GM21390 (cell line): ENCODE data around the gene CGB2.
"Not testable (repeated sequence)": the region's sequence is repeated elsewhere in the genome, so short reads cannot be mapped to it uniquely, and the experiment has no call there.

Source experiments
- ATAC-seq: cut with Tn5 transposase; IDR thresholded peaks from one replicate; pipeline ENCODE4 v1.9.1; 2021; ENCODE audit not compliant: unreplicated experiment

CGB2 gene

GRCh38 chr19:49065905-49066512 is 34.3 kb downstream of the CGB2 start:
- no peak for ATAC-seq

DNA sequence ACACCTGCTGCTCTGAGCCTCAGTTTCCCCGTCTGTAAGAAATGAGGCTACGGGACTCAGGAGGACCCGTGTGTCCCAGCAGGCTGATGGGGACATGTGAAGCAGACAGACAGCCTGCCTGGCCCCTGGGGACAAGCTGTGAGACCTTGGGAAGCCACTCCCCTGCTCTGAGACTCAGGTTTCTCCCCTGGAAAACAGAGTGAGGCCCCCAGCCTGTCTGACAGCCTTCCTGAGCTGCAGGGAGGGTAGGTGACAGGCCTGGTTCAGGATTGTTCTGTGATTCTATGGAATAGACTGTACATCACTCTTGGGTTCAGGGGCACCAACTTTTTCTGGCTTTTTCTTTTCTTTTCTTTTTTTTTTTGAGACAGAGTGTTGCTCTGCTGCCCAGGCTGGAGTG is 35.9 kb downstream of the CGB2 start:
- no peak for ATAC-seq

- ATAC-seq = no peak
Measured at GRCh38 chr19:49069026-49069425, 37.3 kb downstream of the CGB2 start.

DNA sequence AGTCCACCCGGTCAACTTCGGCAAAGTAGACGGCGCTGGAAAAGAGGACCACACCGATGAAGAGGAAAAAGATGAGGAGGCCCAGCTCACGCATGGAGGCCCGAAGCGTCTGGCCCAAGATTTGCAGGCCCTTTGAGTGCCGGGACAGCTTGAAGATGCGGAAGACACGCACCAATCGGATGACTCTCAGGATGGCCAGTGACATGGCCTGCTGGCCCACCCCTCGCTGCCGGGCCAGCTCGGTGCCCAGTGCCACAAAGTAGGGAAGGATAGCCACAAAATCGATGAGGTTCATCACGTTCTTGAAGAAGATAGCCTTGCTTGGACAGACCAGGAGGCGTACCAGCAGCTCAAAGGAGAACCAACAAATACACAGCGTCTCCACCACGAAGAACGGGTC is 38.7 kb downstream of the CGB2 start:
- no peak for ATAC-seq

DNA sequence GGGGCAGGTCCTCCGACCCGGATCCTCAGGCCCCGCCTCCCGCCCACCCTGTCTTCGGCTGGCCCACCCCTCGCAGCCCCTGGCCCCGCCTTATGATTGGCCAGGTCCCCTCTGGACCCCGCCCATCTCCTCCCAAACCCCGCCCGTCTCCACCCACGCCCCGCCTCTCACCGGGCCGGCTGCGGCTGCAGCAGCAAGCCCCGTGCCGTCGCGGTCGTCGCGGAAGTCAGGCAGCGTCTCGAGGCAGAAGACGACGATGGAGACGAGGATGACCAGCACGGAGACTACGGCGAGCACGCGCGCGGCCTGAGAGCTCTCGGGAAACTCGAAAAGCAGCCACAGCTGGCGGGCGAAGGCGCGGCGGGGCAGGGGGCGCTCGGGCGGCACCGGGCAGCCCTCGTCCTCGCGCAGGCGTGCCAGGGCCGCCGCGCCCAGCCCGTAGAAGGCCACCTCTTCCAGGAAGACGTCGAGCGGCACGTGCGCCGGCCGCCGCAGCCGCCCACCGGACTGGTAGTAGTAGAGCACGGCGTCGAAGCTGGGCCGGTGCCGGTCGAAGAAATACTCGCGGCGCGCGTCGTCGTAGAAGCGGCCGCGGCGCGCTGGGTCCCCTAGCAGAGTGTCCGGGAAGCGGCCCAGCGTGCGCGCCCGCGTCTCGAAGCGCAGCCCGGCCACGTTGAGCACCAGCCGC is 40.3 kb downstream of the CGB2 start:
- ATAC-seq = no peak

GRCh38 chr19:49073514-49074378 is 42.1 kb downstream of the CGB2 start:
- ATAC-seq = no peak

DNA sequence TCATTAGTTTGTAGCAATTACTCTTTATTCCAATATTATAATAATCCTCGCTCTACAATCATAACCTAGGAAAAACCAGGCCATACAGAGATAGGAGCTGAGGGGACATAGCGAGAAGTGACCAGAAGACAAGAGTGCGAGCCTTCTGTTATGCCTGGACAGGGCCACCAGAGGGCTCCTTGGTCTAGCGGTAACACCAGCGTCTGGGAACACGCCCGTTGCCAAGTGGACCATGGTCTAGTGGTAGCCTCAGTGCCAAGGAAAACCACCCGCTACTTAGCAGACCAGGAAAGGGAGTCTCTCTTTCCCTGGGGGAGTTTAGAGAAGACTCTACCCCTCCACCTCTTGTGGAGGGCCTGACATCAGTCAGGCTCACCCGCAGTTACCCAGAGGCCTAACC is 43.2 kb downstream of the CGB2 start:
- not testable (repeated sequence) for ATAC-seq

GRCh38 chr19:49080392-49080791 is 48.7 kb downstream of the CGB2 start:
- ATAC-seq = no peak

GRCh38 chr19:49081273-49081672 is 49.6 kb downstream of the CGB2 start:
- ATAC-seq = no peak
